A549 (cell line): Measurements from ENCODE around the gene ILDR1. TPM values are rescaled to one million over a fixed set of nuclear protein-coding genes. Genes with fewer than 3 reads are reported as not detected.

ENCODE experiments used
- ATAC-seq, 2 experiments: fragments of 200-7000 bp in 1 of 2; fragments of >200 bp in 1 of 2; cut with Nextera tagmentation in 1 of 2; cut with Tn5 transposase in 1 of 2; 3 replicates each; pipeline versions ENCODE4 v1.8.0 to v1.9.1; 2018 to 2020; ENCODE audit warnings: mild to moderate bottlenecking in 1 of 2, moderate library complexity in 1 of 2
- CTCF ChIA-PET: fragments of 300-600 bp; sonication (Branson Sonifier 250); formaldehyde crosslinking; extraction: SDS; loops from one replicate; lab custom pipeline; 2021; ENCODE audit warnings: antibody characterized with exemption, inconsistent platforms; lab: Yijun Ruan, JAX
- POLR2A ChIA-PET: fragments of 350-600 bp; formaldehyde crosslinking; extraction: SDS; loops from one replicate; lab custom pipeline; 2021; ENCODE audit warnings: antibody characterized with exemption, inconsistent platforms; lab: Yijun Ruan, JAX
- DNase-seq, 2 experiments: peaks; one replicate each; pipeline versions ENCODE4 v3.0.0 to v3.0.0-alpha.2; 2011 to 2016; ENCODE audit warnings: low read depth in 1 of 2, low spot score in 1 of 2
- FAIRE-seq: peaks from 2 replicates; lab custom pipeline; 2011; peaks lifted over from hg19 to GRCh38; lab: Jason Lieb, UNC
- H3K27ac ChIP-seq, 2 experiments: fragments of >200 bp; sonication (Bioruptor Twin); formaldehyde crosslinking; 3 replicates each; pipeline ENCODE4 v1.5.1; 2016 to 2017
- H3K4me1 ChIP-seq: fragments of >200 bp; sonication (Bioruptor Twin); formaldehyde crosslinking; 3 replicates; pipeline ENCODE4 v1.6.1; 2016
- H3K4me2 ChIP-seq: fragments of >200 bp; sonication (Bioruptor Twin); formaldehyde crosslinking; 3 replicates; pipeline ENCODE4 v1.6.1; 2016
- H3K4me3 ChIP-seq: fragments of >200 bp; sonication (Bioruptor Twin); formaldehyde crosslinking; 3 replicates; pipeline ENCODE4 v1.5.1; 2016
- H3K9me3 ChIP-seq: fragments of >200 bp; sonication (Bioruptor Twin); formaldehyde crosslinking; 3 replicates; pipeline ENCODE4 v1.6.1; 2016
- ATOH8 ChIP-seq: fragments of 250-450 bp; sonication (Bioruptor Pico); IDR thresholded peaks from 2 replicates; pipeline ENCODE4 v1.5.0; 2020; ENCODE audit warnings: low read depth, mild to moderate bottlenecking, moderate library complexity
- BCL3 ChIP-seq: fragments of >200 bp; sonication (Bioruptor Twin); formaldehyde crosslinking; IDR thresholded peaks from 3 replicates; pipeline ENCODE4 v1.6.1; 2016
- BHLHE40 ChIP-seq: IDR thresholded peaks from 2 replicates; pipeline ENCODE4 v1.6.1; 2012; ENCODE audit warnings: low read depth, low read length, inconsistent platforms
- CHD4 ChIP-seq: fragments of 200-600 bp; sonication (generic); IDR thresholded peaks from 2 replicates; pipeline ENCODE4 v1.6.1; 2016; ENCODE audit warnings: antibody characterized with exemption, mild to moderate bottlenecking, borderline replicate concordance
- ELK1 ChIP-seq: fragments of 150-350 bp; IDR thresholded peaks from 2 replicates; pipeline ENCODE4 v1.6.1; 2014; ENCODE audit warnings: low read depth, mild to moderate bottlenecking, low read length
- ESRRA ChIP-seq: fragments of 150-350 bp; IDR thresholded peaks from 2 replicates; pipeline ENCODE4 v1.6.1; 2014; ENCODE audit warnings: mild to moderate bottlenecking, low read length, borderline replicate concordance
- FOSB ChIP-seq: fragments of 250-450 bp; sonication (Bioruptor Pico); IDR thresholded peaks from 2 replicates; pipeline ENCODE4 v1.5.0; 2020; ENCODE audit warnings: mild to moderate bottlenecking, moderate library complexity
- HEYL ChIP-seq: fragments of 250-450 bp; sonication (Bioruptor Pico); IDR thresholded peaks from 2 replicates; pipeline ENCODE4 v1.8.0; 2021; ENCODE audit warnings: mild to moderate bottlenecking, moderate library complexity
- HMGXB4 ChIP-seq: fragments of 250-450 bp; sonication (Bioruptor Pico); IDR thresholded peaks from 2 replicates; pipeline ENCODE4 v1.5.0; 2021; ENCODE audit warnings: mild to moderate bottlenecking, moderate library complexity, borderline replicate concordance
- HOXA7 ChIP-seq: fragments of 250-450 bp; sonication (Bioruptor Pico); IDR thresholded peaks from 2 replicates; pipeline ENCODE4 v1.5.0; 2020; ENCODE audit warnings: mild to moderate bottlenecking, moderate library complexity
- KDM1A ChIP-seq: fragments of 200-600 bp; sonication (generic); IDR thresholded peaks from 2 replicates; pipeline ENCODE4 v1.6.1; 2016; ENCODE audit warnings: low read depth, mild to moderate bottlenecking
- MAZ ChIP-seq: fragments of 150-350 bp; IDR thresholded peaks from 2 replicates; pipeline ENCODE4 v1.6.1; 2014; ENCODE audit warnings: antibody characterized with exemption, low read depth, low read length, borderline replicate concordance
- MYC ChIP-seq: IDR thresholded peaks from 2 replicates; pipeline ENCODE4 v1.6.1; 2012; ENCODE audit warnings: mild to moderate bottlenecking, inconsistent platforms, low read length, improper control_type of control experiment, borderline replicate concordance
- RCOR1 ChIP-seq: fragments of 150-350 bp; IDR thresholded peaks from 2 replicates; pipeline ENCODE4 v1.6.1; 2014; ENCODE audit warnings: antibody characterized with exemption, low read length, low read depth
- SREBF2 ChIP-seq: fragments of 450-650 bp; IDR thresholded peaks from 2 replicates; pipeline ENCODE4 v1.6.1; 2014; ENCODE audit warnings: mild to moderate bottlenecking, moderate library complexity
- TFCP2L1 ChIP-seq: fragments of 250-450 bp; sonication (Bioruptor Pico); IDR thresholded peaks from 2 replicates; pipeline ENCODE4 v1.5.0; 2021; ENCODE audit warnings: mild to moderate bottlenecking
- ZC3H11A ChIP-seq: fragments of 450-650 bp; IDR thresholded peaks from 2 replicates; pipeline ENCODE4 v1.6.1; 2014; ENCODE audit warnings: antibody characterized with exemption, mild to moderate bottlenecking
- WGBS: methylation state at CpG from one replicate; pipeline ENCODE4 v1.1.6; 2017; ENCODE audit errors: missing lambda C conversion rate; 5-methylcytosine and 5-hydroxymethylcytosine counted together
- polyA plus RNA-seq, 4 experiments: library from polyadenylated mRNA; depleted of rRNA in 3 of 4; stranded (reverse); fragments of >200 nt; fragmentation: RNase III in 1 of 4; extraction: RNeasy Plus Mini Kit Qiagen cat#74134 plus additional on column Dnase treatment in 1 of 4; gene quantifications; 2 replicates in 3 of 4; 3 replicates in 1 of 4; pipeline ENCODE4 v1.2.3, GENCODE V29; 2011 to 2017

ILDR1 gene
- polyA plus RNA-seq, 2 of the 4 experiments (the other 2 are of a cell fraction): not detected

- 63% methylated on average over 7 of the region's 7 CpGs for WGBS
- no peak overlapping the region for H3K4me3 ChIP-seq
- no peak overlapping the region for H3K4me2 ChIP-seq
- TF ChIP-seq HOXA7 (no peak), FOSB (no peak)
- CTCF ChIA-PET: interaction anchor here (2.3 kb wide), 1 partner anchor 17 kb away, joined by 7 read pairs; no protein-coding TSS in a partner anchor
- POLR2A ChIA-PET: no interaction called here
- FAIRE-seq: no peak
- H3K27ac ChIP-seq: no peak overlapping the region
- no peaks in the 10 kb centered on the region for H3K9me3 ChIP-seq
- no peaks in the 10 kb centered on the region for H3K4me1 ChIP-seq
- DNase-seq: no peak
- no peak for ATAC-seq
Observed at GRCh38 chr3:122002611-122003010, 19.4 kb downstream of the ILDR1 start.

- H3K4me1 ChIP-seq: no peaks in the 10 kb centered on the region
- H3K4me3 ChIP-seq: no peak overlapping the region
- no peak overlapping the region for H3K27ac ChIP-seq
- ATAC-seq (no peak), FAIRE-seq (no peak), DNase-seq (no peak)
- POLR2A ChIA-PET: no interaction called here
- no peaks in the 10 kb centered on the region for H3K9me3 ChIP-seq
- 56% methylated on average over 3 of the region's 3 CpGs for WGBS
- H3K4me2 ChIP-seq: no peak overlapping the region
- no peak for TF ChIP-seq ATOH8
- no peak for TF ChIP-seq HMGXB4 (CRISPR knock-in tag)
- no peak for TF ChIP-seq HOXA7
- TF ChIP-seq ELK1: no peak
- no peak for TF ChIP-seq BHLHE40
- TF ChIP-seq KDM1A: no peak
- no peak for TF ChIP-seq RCOR1
- no peak for TF ChIP-seq MYC
- TF ChIP-seq HEYL (CRISPR knock-in tag): no peak
- no peak for TF ChIP-seq ZC3H11A
- TF ChIP-seq ESRRA: no peak
- TF ChIP-seq SREBF2: no peak
- no peak for TF ChIP-seq MAZ
- TF ChIP-seq TFCP2L1 (CRISPR knock-in tag): no peak
- TF ChIP-seq CHD4: no peak
- no peak for TF ChIP-seq FOSB
- TF ChIP-seq, all 56 proteins: peak for 0
- CTCF ChIA-PET: interaction anchor here (2.3 kb wide), 1 partner anchor 18 kb away, joined by 7 read pairs; no protein-coding TSS in a partner anchor
Observed at GRCh38 chr3:122001892-122002291, 20.2 kb downstream of the ILDR1 start.

GRCh38 chr3:122000936-122001605, 21.0 kb downstream of the ILDR1 start:
- 30% methylated on average over 4 of the region's 4 CpGs for WGBS
- no peak for TF ChIP-seq BCL3
- DNase-seq: peak in 1 of 2 experiments; percentile 13
- FAIRE-seq: no peak
- ChIA-PET CTCF (interaction anchor here (0.6 to 2.3 kb wide), 2 partner anchors 9 to 19 kb away, joined by 4 to 7 read pairs; no protein-coding TSS in a partner anchor), POLR2A (no interaction called here)
- Histone ChIP-seq H3K4me1 (no peaks in the 10 kb centered on the region), H3K4me2 (no peak overlapping the region), H3K4me3 (no peak overlapping the region), H3K27ac (no peak overlapping the region), H3K9me3 (no peaks in the 10 kb centered on the region)
- ATAC-seq: peak; percentile 41 to 87; a peak in 3 of 6 replicates
